SU-DHL-6 (cell line): Measurements from ENCODE around the gene ACADS.

ENCODE experiments used
- CTCF ChIP-seq: fragments of 200-600 bp; sonication (generic); IDR thresholded peaks from one replicate; pipeline ENCODE4 v1.5.1; 2017; ENCODE audit warnings: antibody characterized with exemption, mild to moderate bottlenecking, low read length, moderate library complexity; ENCODE audit not compliant: insufficient read depth, poor library complexity, severe bottlenecking
- EZH2phosphoT487 ChIP-seq: fragments of 200-600 bp; sonication (generic), shearing (Covaris generic); conservative IDR thresholded peaks from 2 replicates; pipeline ENCODE4 v1.6.1; 2018; ENCODE audit warnings: mild to moderate bottlenecking, antibody characterized with exemption, low read length, moderate library complexity, mixed read lengths

GRCh38 chr12:120760349-120761254 lies 35.0 kb downstream of the ACADS start:
- TF ChIP-seq CTCF = no peak
- TF ChIP-seq EZH2phosphoT487 = no peak
